GM12878 (cell line): ENCODE measurements around the gene CD34. TPM values are rescaled to one million over a fixed set of nuclear protein-coding genes. Genes with fewer than 3 reads are reported as not detected.

Experiments used
- ATAC-seq: fragments of 200-7000 bp; cut with Tn5 transposase; 3 replicates; pipeline ENCODE4 v1.9.1; 2020; ENCODE audit warnings: mild to moderate bottlenecking, moderate library complexity
- BruUV-seq: library from RNA; stranded (reverse); fragments of 400-500 nt; replicated peaks from 2 replicates; lab custom pipeline; 2021; lab: Mats Ljungman, UMichigan
- CTCF ChIA-PET: fragments of 300-600 bp; sonication (Branson Sonifier 250); formaldehyde crosslinking; extraction: SDS; loops from one replicate; lab custom pipeline; 2021; ENCODE audit warnings: inconsistent platforms; lab: Yijun Ruan, JAX
- POLR2A ChIA-PET: fragments of 350-600 bp; formaldehyde crosslinking; extraction: SDS; loops from one replicate; lab custom pipeline; 2021; ENCODE audit warnings: inconsistent platforms; lab: Charles Lee
- RAD21 ChIA-PET: fragments of 300-600 bp; sonication (Branson Sonifier 250); formaldehyde crosslinking; loops from one replicate; lab custom pipeline; 2023; ENCODE audit warnings: antibody characterized with exemption; ENCODE audit not compliant: unreplicated experiment; lab: Charles Lee
- SMC1A ChIA-PET: fragments of 300-600 bp; sonication (Branson Sonifier 250); formaldehyde crosslinking; loops from one replicate; lab custom pipeline; 2023; ENCODE audit not compliant: unreplicated experiment, uncharacterized antibody; lab: Charles Lee
- DNase-seq: peaks from one replicate; pipeline ENCODE4 v3.0.0-alpha.2; 2011; ENCODE audit warnings: low read depth, low spot score
- FAIRE-seq: peaks from 3 replicates; lab custom pipeline; 2011; peaks lifted over from hg19 to GRCh38; lab: Jason Lieb, UNC
- H2AFZ ChIP-seq: 2 replicates; pipeline ENCODE4 v1.6.0; 2011; ENCODE audit warnings: low read depth, low read length, control low read depth; ENCODE audit not compliant: control insufficient read depth
- H3K27ac ChIP-seq: 2 replicates; pipeline ENCODE4 v1.5.1; 2011; ENCODE audit warnings: control low read depth; ENCODE audit not compliant: control insufficient read depth, insufficient read depth
- H3K27me3 ChIP-seq, 2 experiments: replicated peaks in 1 of 2; 2 replicates each; pipeline versions ENCODE4 v1.6.0 to v1.6.1; 2011; ENCODE audit warnings: low read length in 1 of 2; ENCODE audit not compliant: control insufficient read depth in 2 of 2, insufficient read depth in 2 of 2
- H3K36me3 ChIP-seq, 2 experiments: 2 replicates each; pipeline ENCODE4 v1.5.1; 2011; ENCODE audit warnings: low read length in 1 of 2; ENCODE audit not compliant: control insufficient read depth in 2 of 2, insufficient read depth in 2 of 2
- H3K4me1 ChIP-seq: 2 replicates; pipeline ENCODE4 v1.6.1; 2011; ENCODE audit warnings: mild to moderate bottlenecking, low read length, moderate library complexity, mixed read lengths; ENCODE audit not compliant: control insufficient read depth, insufficient read depth
- H3K4me2 ChIP-seq: 2 replicates; pipeline ENCODE4 v1.6.0; 2011; ENCODE audit warnings: control low read depth; ENCODE audit not compliant: control insufficient read depth, insufficient read depth
- H3K4me3 ChIP-seq: fragments of 200-600 bp; sonication (generic); 2 replicates; pipeline ENCODE4 v1.5.1; 2016
- H3K79me2 ChIP-seq: 2 replicates; pipeline ENCODE4 v1.6.0; 2011; ENCODE audit warnings: low read length; ENCODE audit not compliant: control insufficient read depth, insufficient read depth
- H3K9ac ChIP-seq: 2 replicates; pipeline ENCODE4 v1.8.0; 2011; ENCODE audit warnings: low read length, control low read depth, mixed read lengths; ENCODE audit not compliant: control insufficient read depth, insufficient read depth
- H3K9me3 ChIP-seq: replicated peaks from 3 replicates; pipeline ENCODE4 v1.5.1; 2011; ENCODE audit warnings: mild to moderate bottlenecking, low read length; ENCODE audit not compliant: control insufficient read depth, insufficient read depth
- H4K20me1 ChIP-seq: 2 replicates; pipeline ENCODE4 v1.6.0; 2011; ENCODE audit not compliant: control insufficient read depth, insufficient read depth
- EP300 ChIP-seq, 2 experiments: fragments of 150-350 bp in 1 of 2; IDR thresholded peaks; 2 replicates each; pipeline ENCODE4 v1.6.1; 2011 to 2012; ENCODE audit warnings: low read depth in 2 of 2, low read length in 2 of 2, borderline replicate concordance in 1 of 2, improper control_type of control experiment in 1 of 2, inconsistent platforms in 1 of 2; ENCODE audit not compliant: control insufficient read depth in 1 of 2
- IKZF1 ChIP-seq: fragments of 450-650 bp; conservative IDR thresholded peaks from 2 replicates; pipeline ENCODE4 v1.6.1; 2017; ENCODE audit warnings: antibody characterized with exemption, mild to moderate bottlenecking
- MAX ChIP-seq: IDR thresholded peaks from 2 replicates; pipeline ENCODE4 v1.6.1; 2012; ENCODE audit warnings: low read depth, low read length, improper control_type of control experiment
- NFXL1 ChIP-seq: fragments of 450-650 bp; IDR thresholded peaks from 2 replicates; pipeline ENCODE4 v1.6.1; 2017; ENCODE audit warnings: antibody characterized with exemption, mild to moderate bottlenecking, borderline replicate concordance
- POLR2AphosphoS5 ChIP-seq: IDR thresholded peaks from 2 replicates; pipeline ENCODE4 v1.6.1; 2011; ENCODE audit warnings: mild to moderate bottlenecking, low read length, inconsistent platforms
- RBBP5 ChIP-seq: fragments of 200-600 bp; sonication (generic); conservative IDR thresholded peaks from 2 replicates; pipeline ENCODE4 v1.6.1; 2016
- RCOR1 ChIP-seq: conservative IDR thresholded peaks from 2 replicates; pipeline ENCODE4 v1.6.1; 2012; ENCODE audit warnings: low read depth, low read length, improper control_type of control experiment
- STAT3 ChIP-seq: IDR thresholded peaks from 2 replicates; pipeline ENCODE4 v1.6.1; 2011; ENCODE audit warnings: low read depth, low read length, improper control_type of control experiment
- WGBS: methylation state at CpG from one replicate; pipeline ENCODE4 v1.1.6; 2016; ENCODE audit warnings: low lambda C conversion rate; ENCODE audit not compliant: insufficient replicate concordance, insufficient coverage; ENCODE audit errors: missing lambda C conversion rate; 5-methylcytosine and 5-hydroxymethylcytosine counted together
- in situ Hi-C: fragments of 300-500 bp; cut with MboI; formaldehyde crosslinking; loops from 9 replicates; pipeline ENCODE4 v1.14.3; 2018; ENCODE audit warnings: mixed read lengths
- intact Hi-C: fragments of 100-400 bp; cut with micrococcal nuclease; formaldehyde crosslinking; loops from one replicate; pipeline ENCODE4 v1.14.2; 2022; ENCODE audit not compliant: unreplicated experiment
- polyA plus RNA-seq, 11 experiments: library from polyadenylated mRNA; depleted of rRNA in 4 of 11; unstranded in 6 of 11; stranded (reverse) in 5 of 11; fragments of >200 nt; fragmentation: Nextera tagmentation in 4 of 11; fragmentation: Illumina TruSeq in 1 of 11; extraction: Ambion mirVana in 4 of 11; extraction: Trizol in 1 of 11; gene quantifications; 1 replicate in 1 of 11; 2 replicates in 10 of 11; pipeline versions ENCODE4 v1.2.1 to v1.2.3, GENCODE V29; 2011 to 2016; ENCODE audit warnings: inconsistent platforms in 2 of 11, missing spikeins in 2 of 11, low read depth in 1 of 11
- total RNA-seq, 4 experiments: library from RNA; depleted of rRNA in 3 of 4; stranded (reverse); fragments of >200 nt in 3 of 4; fragmentation: Illumina TruSeq in 1 of 4; extraction: Trizol in 1 of 4; gene quantifications; 2 replicates each; pipeline versions ENCODE4 v1.2.1 to v1.2.3, GENCODE V29; 2013 to 2021
- TF ChIP-seq, protein P1 (sequence below): IDR thresholded peaks from 2 replicates; pipeline ENCODE4 v1.6.1; 2012; ENCODE audit warnings: low read depth, low read length, improper control_type of control experiment

The CD34 gene
- total and polyA plus RNA-seq, 10 of the 15 experiments (the other 5 are each of a cell fraction or from before 2014, with no cell fraction given), result under 0.01 to 0.08 (median 0.02) TPM; not detected in 6

DNA sequence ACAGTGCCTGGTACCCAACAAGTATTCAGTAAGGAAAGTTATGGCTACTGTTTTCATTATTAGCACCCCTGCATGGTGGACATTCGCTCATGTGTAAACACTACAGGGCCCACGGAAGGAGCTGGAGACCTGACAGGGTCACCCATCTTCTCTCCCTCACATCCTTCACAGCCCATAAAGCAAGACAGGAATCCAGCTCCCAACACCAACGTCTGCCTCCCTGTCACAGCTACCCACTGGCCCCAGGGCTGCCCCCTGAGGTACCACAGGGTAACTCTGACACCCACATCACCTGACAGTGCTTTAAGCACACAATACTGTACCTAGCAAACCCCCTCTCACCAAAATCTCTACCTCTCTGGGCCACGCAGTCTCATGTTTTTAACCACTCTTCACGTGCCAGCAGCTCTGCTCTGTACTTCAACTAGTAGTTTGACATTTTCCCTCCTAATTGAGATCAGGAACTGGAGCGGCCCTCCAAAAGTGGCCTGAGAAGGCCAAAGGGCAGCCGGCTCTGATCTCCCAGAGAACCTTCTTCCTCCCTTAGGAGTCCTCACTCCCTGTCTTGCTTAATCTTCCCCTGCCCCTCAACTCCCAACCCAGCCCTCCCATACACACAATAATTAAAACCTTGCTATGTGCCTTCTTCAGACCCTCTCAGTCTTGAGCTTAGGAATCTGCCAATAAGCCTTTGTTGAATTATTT is 76.8 kb downstream of the CD34 start:
- no peaks in the 10 kb centered on the region for H3K27me3 ChIP-seq
- H3K79me2 ChIP-seq, result peaks cover 12% of the 10 kb centered on the region
- no peak overlapping the region for H3K9ac ChIP-seq
- peaks cover 28% of the 10 kb centered on the region for H3K4me1 ChIP-seq
- H3K4me2 ChIP-seq, result no peak overlapping the region
- POLR2A ChIA-PET, result interaction anchor here (3.4 to 20.7 kb wide), 2 partner anchors 11 to 32 kb away, joined by 18 to 620 read pairs; no protein-coding TSS in a partner anchor
- intact Hi-C loops, result no loop called here
- no peaks in the 10 kb centered on the region; a peak in 1 of 4 replicates for H3K36me3 ChIP-seq
- no peak overlapping the region for H2AFZ ChIP-seq
- FAIRE-seq (no peak), ATAC-seq (no peak), DNase-seq (no peak)
- SMC1A ChIA-PET, result interaction anchor here (0.8 to 12.8 kb wide), 5 partner anchors 11 to 51 kb away, joined by 3 to 444 read pairs (median 11); no protein-coding TSS in a partner anchor
- no peaks in the 10 kb centered on the region for H4K20me1 ChIP-seq
- H3K4me3 ChIP-seq, result no peak overlapping the region
- no TSS peak for BruUV-seq
- RAD21 ChIA-PET, result interaction anchor here (1.5 to 14.2 kb wide), 5 partner anchors 12 to 129 kb away, joined by 3 to 265 read pairs (median 34); no protein-coding TSS in a partner anchor
- in situ Hi-C loops, result loop anchor here (5.0 kb wide), 1 partner anchor 33 kb away; no protein-coding TSS in a partner anchor
- 91% methylated on average over 7 of the region's 7 CpGs for WGBS
- TF ChIP-seq POLR2AphosphoS5 (no peak), EP300 (IDR thresholded peaks at IDR 0.05; ENCODE audit: borderline replicate concordance in 1 of 2, control insufficient read depth in 1 of 2, low read depth in 2 of 2, low read length in 2 of 2) (no peak), NFXL1 (no peak), IKZF1 (no peak), STAT3 (no peak), MAX (no peak), RBBP5 (no peak), RCOR1 (no peak)
- TF ChIP-seq, protein P1, sequence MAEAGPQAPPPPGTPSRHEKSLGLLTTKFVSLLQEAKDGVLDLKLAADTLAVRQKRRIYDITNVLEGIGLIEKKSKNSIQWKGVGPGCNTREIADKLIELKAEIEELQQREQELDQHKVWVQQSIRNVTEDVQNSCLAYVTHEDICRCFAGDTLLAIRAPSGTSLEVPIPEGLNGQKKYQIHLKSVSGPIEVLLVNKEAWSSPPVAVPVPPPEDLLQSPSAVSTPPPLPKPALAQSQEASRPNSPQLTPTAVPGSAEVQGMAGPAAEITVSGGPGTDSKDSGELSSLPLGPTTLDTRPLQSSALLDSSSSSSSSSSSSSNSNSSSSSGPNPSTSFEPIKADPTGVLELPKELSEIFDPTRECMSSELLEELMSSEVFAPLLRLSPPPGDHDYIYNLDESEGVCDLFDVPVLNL, result no peak
- no peaks in the 10 kb centered on the region for H3K9me3 ChIP-seq
- CTCF ChIA-PET, result interaction anchor here (1.0 to 26.0 kb wide), 5 partner anchors 13 to 51 kb away, joined by 3 to 821 read pairs (median 5); no protein-coding TSS in a partner anchor
- H3K27ac ChIP-seq, result no peak overlapping the region
